SK-N-SH (cell line): Measurements from ENCODE around the gene CAMK2N1. TPM values are rescaled to one million over a fixed set of nuclear protein-coding genes. Genes with fewer than 3 reads are reported as not detected.
A peak's percentile ranks its signal among the peaks of the same experiment; 100 is the strongest.

Source experiments
- CTCF ChIA-PET: fragments of 300-600, 350-600 bp; formaldehyde crosslinking; extraction: SDS; loops from one replicate; lab custom pipeline; 2021; lab: Yijun Ruan, JAX
- POLR2A ChIA-PET: fragments of 350-600 bp; sonication (Branson Sonifier 250); formaldehyde crosslinking; extraction: SDS; loops from one replicate; lab custom pipeline; 2020; ENCODE audit warnings: antibody characterized with exemption, inconsistent platforms; lab: Yijun Ruan, JAX
- DNase-seq: peaks from one replicate; pipeline ENCODE4 v3.0.0; 2012
- H2AFZ ChIP-seq: fragments of 200-600 bp; sonication (generic); 2 replicates; pipeline ENCODE4 v1.8.1; 2016; ENCODE audit warnings: antibody characterized with exemption, mild to moderate bottlenecking, low read depth
- H3F3A ChIP-seq: fragments of 200-600 bp; sonication (generic); replicated peaks from 2 replicates; pipeline ENCODE3; 2016; ENCODE audit warnings: antibody characterized with exemption, mild to moderate bottlenecking; ENCODE audit not compliant: insufficient read depth
- H3K27ac ChIP-seq, 2 experiments: fragments of 200-500 bp in 1 of 2; fragments of 200-600 bp in 1 of 2; sonication (Bioruptor generic) in 1 of 2; sonication (generic), shearing (Covaris generic) in 1 of 2; 2 replicates each; pipeline versions ENCODE4 v1.5.1 to v1.6.1; 2014 to 2016; ENCODE audit warnings: low read depth in 2 of 2, inconsistent platforms in 1 of 2, low read length in 1 of 2, mild to moderate bottlenecking in 1 of 2, mixed read lengths in 1 of 2
- H3K27me3 ChIP-seq: fragments of 200-600 bp; sonication (generic), shearing (Covaris generic); 2 replicates; pipeline ENCODE4 v1.6.1; 2016; ENCODE audit warnings: mixed run types; ENCODE audit not compliant: insufficient read depth
- H3K36me3 ChIP-seq, 2 experiments: fragments of 200-500 bp in 1 of 2; fragments of 200-600 bp in 1 of 2; sonication (Bioruptor generic) in 1 of 2; sonication (generic) in 1 of 2; replicated peaks in 1 of 2; 2 replicates each; pipeline versions ENCODE3 to v1.5.1; 2014 to 2016; ENCODE audit warnings: low read length in 1 of 2, mild to moderate bottlenecking in 1 of 2; ENCODE audit not compliant: insufficient read depth in 2 of 2, control insufficient read depth in 1 of 2
- H3K4me1 ChIP-seq, 2 experiments: fragments of 200-500 bp in 1 of 2; fragments of 200-600 bp in 1 of 2; sonication (Bioruptor generic) in 1 of 2; sonication (generic), shearing (Covaris generic) in 1 of 2; 2 replicates each; pipeline versions ENCODE4 v1.5.1 to v1.6.1; 2014 to 2016; ENCODE audit warnings: low read depth in 1 of 2, low read length in 1 of 2, mixed run types in 1 of 2; ENCODE audit not compliant: insufficient read depth in 2 of 2, control insufficient read depth in 1 of 2
- H3K4me2 ChIP-seq: fragments of 200-600 bp; sonication (generic), shearing (Covaris generic); 2 replicates; pipeline ENCODE4 v1.6.1; 2017; ENCODE audit warnings: mixed run types
- H3K4me3 ChIP-seq, 2 experiments: fragments of 200-500 bp in 1 of 2; fragments of 200-600 bp in 1 of 2; sonication (Bioruptor generic) in 1 of 2; sonication (generic), shearing (Covaris generic) in 1 of 2; 2 replicates each; pipeline versions ENCODE4 v1.5.1 to v1.8.1; 2014 to 2016; ENCODE audit warnings: low read depth in 2 of 2, inconsistent platforms in 1 of 2, low read length in 1 of 2, mild to moderate bottlenecking in 1 of 2, mixed read lengths in 1 of 2, moderate library complexity in 1 of 2
- H3K79me2 ChIP-seq: fragments of 200-600 bp; sonication (generic); 2 replicates; pipeline ENCODE4 v1.8.1; 2017; ENCODE audit warnings: mild to moderate bottlenecking; ENCODE audit not compliant: insufficient read depth
- H3K9ac ChIP-seq: fragments of 200-600 bp; sonication (generic); 2 replicates; pipeline ENCODE4 v1.6.1; 2017; ENCODE audit warnings: mixed run types
- H3K9me2 ChIP-seq: fragments of 200-600 bp; sonication (generic); 2 replicates; pipeline ENCODE4 v1.6.1; 2017; ENCODE audit warnings: mixed run types
- H3K9me3 ChIP-seq: fragments of 200-600 bp; sonication (generic); 2 replicates; pipeline ENCODE4 v1.6.1; 2017; ENCODE audit warnings: mixed run types, mild to moderate bottlenecking, moderate library complexity
- H4K20me1 ChIP-seq: fragments of 200-600 bp; sonication (generic); 2 replicates; pipeline ENCODE4 v1.6.1; 2017; ENCODE audit warnings: mild to moderate bottlenecking, mixed run types; ENCODE audit not compliant: insufficient read depth
- CHD2 ChIP-seq: fragments of 150-350 bp; IDR thresholded peaks from 2 replicates; pipeline ENCODE4 v1.6.1; 2018; ENCODE audit warnings: low read length; ENCODE audit not compliant: partially characterized antibody
- CTCF ChIP-seq: fragments of 200-600 bp; sonication (generic); IDR thresholded peaks from 2 replicates; pipeline ENCODE4 v1.6.1; 2017; ENCODE audit warnings: antibody characterized with exemption, mild to moderate bottlenecking, moderate library complexity
- ELF1 ChIP-seq: IDR thresholded peaks from 2 replicates; pipeline ENCODE4 v1.4.0; 2012
- EP300 ChIP-seq, 2 experiments: IDR thresholded peaks; 2 replicates each; pipeline versions ENCODE4 v1.4.0 to v1.6.1; 2012; ENCODE audit warnings: borderline replicate concordance in 1 of 2, low read depth in 1 of 2, low read length in 1 of 2
- EZH2phosphoT487 ChIP-seq: fragments of 200-600 bp; sonication (generic); IDR thresholded peaks from 2 replicates; pipeline ENCODE4 v1.6.1; 2017; ENCODE audit warnings: low read depth, mixed run types, mild to moderate bottlenecking, antibody characterized with exemption, moderate library complexity, borderline replicate concordance
- FOXM1 ChIP-seq: IDR thresholded peaks from 2 replicates; pipeline ENCODE4 v1.4.0; 2012; ENCODE audit warnings: low read depth, mild to moderate bottlenecking
- MAX ChIP-seq: IDR thresholded peaks from 2 replicates; pipeline ENCODE4 v1.4.0; 2012; ENCODE audit warnings: low read depth
- MEF2A ChIP-seq: IDR thresholded peaks from 2 replicates; pipeline ENCODE4 v1.4.0; 2012; ENCODE audit warnings: low read depth, borderline replicate concordance
- MXI1 ChIP-seq: IDR thresholded peaks from 2 replicates; pipeline ENCODE4 v1.6.1; 2012; ENCODE audit warnings: mild to moderate bottlenecking, low read depth, low read length, improper control_type of control experiment
- NFIC ChIP-seq: IDR thresholded peaks from 2 replicates; pipeline ENCODE4 v1.4.0; 2012; ENCODE audit warnings: borderline replicate concordance
- RCOR1 ChIP-seq: fragments of 150-350 bp; IDR thresholded peaks from 2 replicates; pipeline ENCODE4 v1.6.1; 2017; ENCODE audit warnings: antibody characterized with exemption, low read length
- RFX5 ChIP-seq: IDR thresholded peaks from 2 replicates; pipeline ENCODE4 v1.6.1; 2012; ENCODE audit warnings: mild to moderate bottlenecking, improper control_type of control experiment, low read length
- TAF1 ChIP-seq: IDR thresholded peaks from 2 replicates; pipeline ENCODE4 v1.6.1; 2012; ENCODE audit warnings: low read depth, mild to moderate bottlenecking, low read length, moderate library complexity, borderline replicate concordance
- YY1 ChIP-seq: IDR thresholded peaks from 2 replicates; pipeline ENCODE4 v1.4.0; 2012; ENCODE audit warnings: low read depth, mild to moderate bottlenecking
- ZBTB33 ChIP-seq: IDR thresholded peaks from 2 replicates; pipeline ENCODE4 v1.4.0; 2012; ENCODE audit warnings: low read depth, borderline replicate concordance
- WGBS: methylation state at CpG from one replicate; pipeline ENCODE4 v1.1.6; 2017; ENCODE audit warnings: low lambda C conversion rate; 5-methylcytosine and 5-hydroxymethylcytosine counted together
- polyA plus RNA-seq, 3 experiments: library from polyadenylated mRNA; depleted of rRNA; stranded (reverse); fragments of >200 nt; gene quantifications; 2 replicates each; pipeline ENCODE4 v1.2.3, GENCODE V29; 2012
- TF ChIP-seq, protein P1 (sequence below): fragments of 150-350 bp; IDR thresholded peaks from 2 replicates; pipeline ENCODE4 v1.6.1; 2017; ENCODE audit warnings: antibody characterized with exemption, low read length, low read depth, borderline replicate concordance

The CAMK2N1 gene
- polyA plus RNA-seq, 1 of the 3 experiments (the other 2 are of a cell fraction), result 5.3 TPM

GRCh38 chr1:20478057-20478635, 7.9 kb downstream of the CAMK2N1 start:
- no peaks in the 10 kb centered on the region for H3F3A ChIP-seq
- no peaks in the 10 kb centered on the region for H3K36me3 ChIP-seq
- no peak overlapping the region for H3K9ac ChIP-seq
- no peak overlapping the region for H2AFZ ChIP-seq
- no peaks in the 10 kb centered on the region for H3K79me2 ChIP-seq
- H3K4me1 ChIP-seq, result peaks cover 0 to 72% of the 10 kb centered on the region in 2 experiments; a peak in 2 of 4 replicates
- H3K27ac ChIP-seq, result peak overlapping the region in 1 of 2 experiments; percentile 85; a peak in 2 of 4 replicates
- POLR2A ChIA-PET, result interaction anchor here (0.7 kb wide), 1 partner anchor 8 kb away, joined by 3 read pairs; the partner anchor contains the start of gene CAMK2N1
- H3K27me3 ChIP-seq, result no peaks in the 10 kb centered on the region
- CTCF ChIA-PET, result interaction anchor here (0.6 to 11.4 kb wide), 6 partner anchors 9 to 503 kb away, joined by 4 to 148 read pairs (median 10); no protein-coding TSS in a partner anchor
- no peaks in the 10 kb centered on the region for H3K9me2 ChIP-seq
- no peak for DNase-seq
- no peak overlapping the region for H3K4me2 ChIP-seq
- no peak overlapping the region for H3K4me3 ChIP-seq
- no peaks in the 10 kb centered on the region for H4K20me1 ChIP-seq
- H3K9me3 ChIP-seq, result no peaks in the 10 kb centered on the region
- WGBS, result 84% methylated on average over 5 of the region's 5 CpGs
- TF ChIP-seq, protein P1, sequence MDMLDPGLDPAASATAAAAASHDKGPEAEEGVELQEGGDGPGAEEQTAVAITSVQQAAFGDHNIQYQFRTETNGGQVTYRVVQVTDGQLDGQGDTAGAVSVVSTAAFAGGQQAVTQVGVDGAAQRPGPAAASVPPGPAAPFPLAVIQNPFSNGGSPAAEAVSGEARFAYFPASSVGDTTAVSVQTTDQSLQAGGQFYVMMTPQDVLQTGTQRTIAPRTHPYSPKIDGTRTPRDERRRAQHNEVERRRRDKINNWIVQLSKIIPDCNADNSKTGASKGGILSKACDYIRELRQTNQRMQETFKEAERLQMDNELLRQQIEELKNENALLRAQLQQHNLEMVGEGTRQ, result no peak
- TF ChIP-seq ZBTB33, result no peak
- TF ChIP-seq NFIC, result no peak
- no peak for TF ChIP-seq RCOR1
- TF ChIP-seq CTCF, result no peak
- TF ChIP-seq MXI1, result 0 out of 2 replicates have a peak, but pooled peaks have one; percentile 14
- TF ChIP-seq EZH2phosphoT487, result no peak
- TF ChIP-seq MEF2A, result no peak
- no peak for TF ChIP-seq CHD2
- TF ChIP-seq ELF1, result no peak
- no peak for TF ChIP-seq FOXM1
- TF ChIP-seq RFX5, result 0 out of 2 replicates have a peak, but pooled peaks have one; percentile 4
- no peak for TF ChIP-seq YY1
- TF ChIP-seq TAF1, result no peak
- no peak for TF ChIP-seq EP300 (IDR thresholded peaks at IDR 0.05; ENCODE audit: borderline replicate concordance in 1 of 2, low read depth in 1 of 2, low read length in 1 of 2)
- no peak for TF ChIP-seq MAX
